GM18861 (cell line): ENCODE measurements around the gene COL25A1.
"Not testable (repeated sequence)": the region's sequence is repeated elsewhere in the genome, so short reads cannot be mapped to it uniquely, and the experiment has no call there.

Experiments
- ATAC-seq: cut with Tn5 transposase; IDR thresholded peaks from one replicate; pipeline ENCODE4 v1.9.1; 2021; ENCODE audit not compliant: unreplicated experiment

Gene COL25A1

DNA sequence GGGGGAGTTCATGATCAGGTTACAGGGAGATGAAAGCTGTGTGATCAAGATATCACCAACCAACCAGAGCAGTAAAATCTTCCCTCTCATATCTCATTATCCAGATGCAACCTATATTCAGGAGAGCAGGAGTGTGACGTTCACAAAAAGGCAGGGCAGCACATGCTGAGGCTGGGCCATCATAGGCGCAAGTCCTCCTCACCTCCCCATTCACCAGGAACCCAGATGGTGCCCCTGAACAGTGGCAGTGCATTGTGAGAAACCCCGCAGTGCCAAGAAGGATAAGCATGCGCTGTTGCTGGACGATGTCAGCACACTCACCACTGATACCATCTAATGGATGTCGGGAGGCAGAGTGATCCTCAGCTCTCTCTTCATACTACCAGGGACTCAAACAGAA is 170.9 kb downstream of the COL25A1 start:
- no peak for ATAC-seq

DNA sequence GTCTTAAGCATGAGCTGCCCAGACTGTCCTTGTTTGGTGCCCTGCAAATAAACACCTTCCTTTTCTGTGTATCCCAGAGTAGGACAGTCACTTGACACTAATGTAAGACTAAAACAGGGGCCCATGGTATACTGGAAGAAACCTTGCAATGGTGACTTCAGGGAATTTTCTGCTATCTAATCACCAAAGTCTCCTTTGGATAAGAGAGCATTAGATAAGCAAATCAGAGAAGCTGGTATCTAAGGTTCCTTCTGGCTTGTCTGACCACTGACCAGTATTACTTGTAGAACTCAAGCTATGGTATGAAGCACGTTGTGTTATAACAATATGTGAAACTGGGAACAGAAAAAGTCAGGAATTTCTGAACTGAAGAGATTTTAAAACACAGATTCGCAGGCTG is 173.9 kb downstream of the COL25A1 start:
- no peak for ATAC-seq

DNA sequence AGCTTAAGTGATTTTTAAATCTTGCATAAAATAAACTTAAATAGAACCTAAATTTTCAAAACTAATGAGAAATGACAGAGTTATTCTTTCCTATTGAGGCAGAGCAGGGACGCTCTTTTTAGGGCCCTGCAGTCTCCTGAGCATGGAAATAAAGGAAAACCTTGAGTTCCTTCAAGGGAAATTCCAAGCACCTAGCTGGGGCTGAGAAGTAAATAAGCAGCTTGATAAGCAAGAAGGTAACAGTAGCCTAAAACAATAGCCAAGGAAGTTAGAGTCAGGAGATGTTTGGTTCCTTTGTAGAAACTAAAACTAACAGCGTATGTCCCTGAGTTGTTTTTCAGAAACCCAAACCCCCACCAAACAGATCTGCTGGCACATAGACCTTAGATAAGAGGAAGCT is 174.6 kb downstream of the COL25A1 start:
- ATAC-seq: no peak

DNA sequence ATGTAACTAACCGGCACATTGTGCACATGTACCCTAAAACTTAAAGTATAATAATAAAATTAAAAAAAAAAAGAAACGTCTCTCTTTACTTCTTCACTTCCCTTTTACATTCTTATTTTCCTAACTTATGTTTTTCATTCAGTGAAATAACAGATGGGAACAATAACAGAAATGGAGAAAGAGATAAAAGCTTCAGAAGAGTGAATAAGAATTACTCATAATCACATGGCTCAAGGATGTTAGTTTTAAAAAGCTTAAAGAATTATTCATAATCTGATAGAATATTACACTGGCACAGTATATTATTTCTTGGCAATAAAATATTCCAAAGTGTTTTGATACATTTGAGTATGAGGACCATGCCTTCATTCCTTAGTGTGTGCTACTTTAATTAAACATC is 175.6 kb downstream of the COL25A1 start:
- no peak for ATAC-seq

DNA sequence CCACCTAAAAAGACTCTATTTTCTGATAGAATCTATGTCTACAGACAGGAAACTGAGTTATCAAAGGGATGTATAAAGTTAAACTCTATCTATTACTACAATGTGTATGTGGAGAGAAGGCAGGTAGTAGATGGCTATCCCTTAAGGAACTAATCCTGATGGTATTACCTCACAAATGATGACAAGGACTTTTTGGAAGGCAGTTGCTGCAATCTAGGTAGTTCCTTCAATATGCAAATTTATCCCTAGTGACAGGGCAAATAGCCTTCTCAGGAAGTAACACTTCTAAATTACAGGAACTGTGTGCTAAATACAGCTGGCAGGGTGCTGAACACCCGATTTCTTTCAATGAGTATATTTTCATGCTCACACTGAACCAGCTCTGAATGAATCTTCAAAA is 177.4 kb downstream of the COL25A1 start:
- ATAC-seq: no peak

DNA sequence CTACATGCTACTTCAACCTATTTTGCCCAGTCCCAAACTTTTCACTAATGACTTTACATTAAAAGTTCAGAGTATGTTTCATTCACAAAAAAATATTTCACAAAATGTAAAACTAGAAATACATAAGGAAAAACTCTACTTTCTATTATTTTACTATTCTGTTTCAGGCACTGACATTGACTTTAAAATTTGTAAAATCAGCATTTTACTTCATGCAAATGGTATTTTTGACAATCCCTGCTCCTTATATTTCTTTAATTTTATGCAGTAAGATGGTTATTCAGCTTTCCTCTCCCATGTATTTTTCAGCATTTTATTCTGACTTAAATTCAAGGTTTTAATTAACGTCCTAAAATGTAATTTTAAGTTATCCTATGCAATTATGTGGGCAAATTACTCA is 178.5 kb downstream of the COL25A1 start:
- ATAC-seq: no peak

DNA sequence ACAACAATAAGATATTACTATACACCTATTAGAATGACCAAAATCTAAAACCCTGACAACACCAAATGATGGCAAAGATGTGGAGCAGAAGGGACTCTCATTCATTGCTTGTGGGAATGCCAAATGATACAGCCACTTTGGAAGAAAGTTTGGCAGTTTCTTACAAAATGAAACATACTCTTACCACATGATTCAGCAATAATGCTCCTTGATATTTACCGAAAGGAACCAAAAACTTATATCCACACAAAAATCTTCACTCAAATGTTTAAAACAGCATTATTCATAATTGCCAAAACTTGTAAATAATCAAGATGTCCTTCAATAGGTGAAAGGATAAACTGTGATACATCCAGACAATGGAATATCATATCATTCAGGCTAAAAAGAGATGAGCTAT is 180.9 kb downstream of the COL25A1 start:
- no peak for ATAC-seq

DNA sequence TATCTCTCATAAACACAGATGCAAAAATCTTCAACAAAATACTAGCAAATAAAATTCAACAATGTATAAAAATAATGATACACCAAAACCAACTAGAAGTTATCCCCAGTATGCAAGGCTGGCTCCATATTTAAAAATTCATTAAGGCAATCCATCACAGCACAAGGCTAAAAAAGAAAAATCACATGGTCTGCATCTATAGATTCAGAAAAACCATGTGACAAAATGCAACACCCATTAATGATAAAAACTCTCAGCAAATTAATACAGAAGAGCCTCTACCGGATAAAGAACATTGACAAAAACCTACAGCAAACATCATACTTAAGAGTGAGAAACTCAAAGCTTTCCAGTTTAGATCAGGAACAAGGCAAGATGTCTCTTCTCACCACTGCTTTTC is 182.6 kb downstream of the COL25A1 start:
- ATAC-seq: no peak

DNA sequence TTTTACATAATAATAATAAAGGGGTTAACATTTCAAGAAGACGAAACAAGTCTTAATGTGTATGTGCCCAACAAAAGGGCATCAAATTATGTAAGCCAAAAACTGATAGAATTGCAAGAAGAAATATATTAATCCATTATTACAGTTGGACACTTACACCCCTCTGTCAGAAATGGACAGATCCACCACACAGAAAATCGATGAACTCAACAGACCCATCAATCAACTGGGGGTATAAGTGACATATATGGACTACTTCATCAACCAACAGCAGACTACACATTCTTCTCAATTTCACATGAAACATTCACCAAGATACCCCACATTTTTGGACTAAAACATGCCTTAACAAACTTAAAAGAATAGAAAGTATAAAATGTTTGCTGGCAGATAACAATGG is 183.8 kb downstream of the COL25A1 start:
- no peak for ATAC-seq

DNA sequence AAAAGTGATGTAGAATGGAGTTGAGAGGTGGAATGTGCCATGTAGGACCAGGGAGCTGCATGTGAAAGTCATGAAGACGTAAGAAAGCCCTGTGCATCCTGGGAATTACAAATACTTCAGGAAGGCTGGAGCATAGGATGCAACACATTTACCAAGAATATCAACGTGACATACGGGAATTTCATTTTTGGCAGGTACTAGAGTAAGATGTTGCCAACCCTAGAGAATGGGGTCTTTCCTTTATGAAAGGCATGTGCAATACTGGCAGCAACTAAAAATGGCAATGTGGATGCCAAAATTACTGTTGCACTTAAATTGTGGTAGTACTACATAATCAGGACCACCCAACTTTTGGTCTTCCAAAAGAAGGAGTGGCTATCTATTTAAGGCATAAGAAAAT is 188.0 kb downstream of the COL25A1 start:
- no peak for ATAC-seq

DNA sequence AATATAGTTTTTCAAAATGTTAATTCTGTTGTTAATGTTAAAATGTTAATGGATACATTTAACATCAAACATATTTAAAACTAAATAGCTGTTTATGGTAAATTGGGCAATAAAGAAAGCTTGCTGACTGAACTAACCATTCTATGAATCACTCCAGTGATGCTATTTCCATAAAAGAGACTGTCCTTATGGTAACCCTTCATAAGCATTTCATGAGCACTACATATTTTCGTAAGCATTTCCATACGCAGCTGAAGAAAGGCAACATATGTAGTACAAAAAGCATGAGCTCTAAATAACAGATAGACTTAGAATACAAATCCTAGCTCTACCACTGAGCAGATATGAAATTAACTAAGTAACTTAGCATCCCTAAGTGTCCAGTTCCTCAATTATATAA is 188.9 kb downstream of the COL25A1 start:
- ATAC-seq: no peak

DNA sequence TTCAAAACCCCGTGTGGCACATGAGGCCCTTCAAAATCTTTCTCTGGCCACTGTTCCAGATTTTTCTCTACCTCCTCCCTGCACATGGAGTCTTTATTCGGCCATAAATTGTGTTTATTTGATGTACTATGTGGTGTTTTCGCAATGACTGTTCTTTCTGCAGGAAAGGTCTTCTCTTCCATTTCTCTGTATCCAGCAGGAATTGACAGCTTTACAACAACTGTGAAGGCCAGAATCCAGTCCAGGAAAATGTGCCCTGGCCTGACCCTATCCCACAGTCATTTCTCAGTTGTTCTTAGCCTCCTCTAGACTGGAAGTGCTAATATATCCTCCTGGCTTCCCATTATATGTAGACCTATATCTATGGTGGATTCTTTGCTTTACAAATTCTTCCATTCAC is 191.4 kb downstream of the COL25A1 start:
- no peak for ATAC-seq

DNA sequence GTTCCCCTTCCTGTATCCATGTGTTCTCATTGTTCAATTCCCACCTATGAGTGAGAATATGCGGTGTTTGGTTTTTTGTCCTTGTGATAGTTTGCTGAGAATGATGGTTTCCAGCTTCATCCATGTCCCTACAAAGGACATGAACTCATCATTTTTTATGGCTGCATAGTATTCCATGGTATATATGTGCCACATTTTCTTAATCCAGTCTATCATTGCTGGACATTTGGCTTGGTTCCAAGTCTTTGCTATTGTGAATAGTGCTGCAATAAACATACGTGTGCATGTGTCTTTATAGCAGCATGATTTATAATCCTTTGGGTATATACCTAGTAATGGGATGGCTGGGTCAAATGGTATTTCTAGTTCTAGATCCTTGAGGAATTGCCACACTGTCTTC is 194.2 kb downstream of the COL25A1 start:
- not testable (repeated sequence) for ATAC-seq

DNA sequence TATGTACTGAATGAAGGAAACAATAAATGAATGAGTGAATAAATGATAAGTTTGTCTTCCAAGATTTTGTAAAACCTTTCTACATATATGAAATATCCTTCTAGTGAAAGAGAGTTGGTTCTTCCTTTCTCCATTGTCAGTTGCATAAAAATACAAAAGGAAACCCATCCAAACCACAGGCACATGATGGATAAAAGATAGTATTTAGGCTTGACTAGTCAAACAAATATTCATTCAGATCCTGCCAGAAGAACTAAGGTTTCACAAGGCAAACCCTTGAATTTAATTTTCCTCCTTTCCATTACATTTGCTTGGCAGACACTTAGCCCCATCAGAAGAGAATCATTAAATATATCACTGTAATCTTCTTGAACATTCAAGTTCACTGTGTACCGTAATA is 208.4 kb downstream of the COL25A1 start:
- no peak for ATAC-seq

DNA sequence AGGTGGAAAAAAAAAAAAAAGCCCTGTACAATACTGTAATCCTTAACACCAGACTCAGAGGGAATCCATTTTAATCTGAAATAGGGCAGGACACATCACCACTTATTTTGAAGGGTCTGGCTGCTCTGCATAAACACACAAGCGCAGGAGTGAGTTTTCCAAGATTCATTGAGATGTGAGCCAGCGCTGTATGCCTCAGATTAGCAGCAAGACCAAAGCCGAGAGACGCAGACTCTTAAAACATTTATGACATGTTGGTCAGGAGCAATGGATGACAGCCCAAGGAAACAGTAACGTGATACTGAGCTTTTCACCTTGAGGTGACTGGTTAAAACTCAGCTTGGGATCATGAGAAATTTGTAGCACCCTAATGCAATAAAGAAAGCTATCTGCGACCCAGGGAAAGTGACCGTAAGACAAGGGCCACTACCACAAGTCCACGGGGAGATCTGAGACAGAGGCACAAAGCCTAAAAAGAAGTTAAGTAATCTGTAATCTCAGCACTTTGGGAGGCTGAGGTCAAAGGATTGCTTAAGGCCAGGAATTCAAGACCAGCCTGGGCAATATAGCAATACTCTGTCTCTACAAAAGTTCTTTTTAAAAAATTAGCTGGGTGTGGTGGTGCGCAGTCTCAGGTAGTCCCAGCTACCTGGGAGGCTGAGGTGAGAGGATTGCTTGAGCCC is 210.6 kb downstream of the COL25A1 start:
- ATAC-seq: no peak

DNA sequence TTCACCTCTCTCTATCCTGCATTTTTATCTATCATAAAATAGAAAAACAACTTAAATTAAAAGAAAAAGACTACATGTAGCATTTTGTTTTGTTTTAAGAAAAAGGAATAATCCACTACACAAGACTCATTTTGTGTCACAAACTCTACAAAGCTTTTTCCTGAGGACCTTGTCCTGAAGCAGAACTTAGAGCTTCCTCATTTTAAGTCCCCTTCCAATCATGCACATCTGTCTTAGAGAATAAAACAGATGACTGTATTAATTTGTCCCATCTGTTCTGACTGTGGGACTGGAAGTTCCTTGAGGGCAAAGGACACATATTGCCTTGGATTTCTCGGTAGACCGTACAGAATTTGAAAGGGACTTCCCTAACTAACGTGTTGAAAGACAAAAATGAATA is 218.5 kb downstream of the COL25A1 start:
- ATAC-seq: no peak

DNA sequence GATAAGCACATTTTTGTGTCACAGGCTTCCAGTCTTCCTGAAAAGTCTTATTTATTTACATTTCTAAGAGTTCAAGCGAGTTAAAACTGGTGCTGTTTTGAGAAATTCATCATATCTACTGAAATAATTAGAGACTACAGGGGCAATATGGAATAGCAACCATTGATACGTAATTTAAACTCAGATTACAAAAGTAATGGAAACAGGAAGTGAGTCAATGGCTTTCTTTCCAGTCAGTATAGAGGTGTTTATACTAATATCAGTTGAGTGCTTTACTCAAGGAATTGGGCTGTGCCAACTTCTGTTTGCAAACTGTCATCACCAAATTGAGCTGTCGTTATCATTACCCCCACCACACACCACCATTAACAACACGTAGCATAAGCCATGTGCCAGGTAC is 222.7 kb downstream of the COL25A1 start:
- ATAC-seq: no peak

DNA sequence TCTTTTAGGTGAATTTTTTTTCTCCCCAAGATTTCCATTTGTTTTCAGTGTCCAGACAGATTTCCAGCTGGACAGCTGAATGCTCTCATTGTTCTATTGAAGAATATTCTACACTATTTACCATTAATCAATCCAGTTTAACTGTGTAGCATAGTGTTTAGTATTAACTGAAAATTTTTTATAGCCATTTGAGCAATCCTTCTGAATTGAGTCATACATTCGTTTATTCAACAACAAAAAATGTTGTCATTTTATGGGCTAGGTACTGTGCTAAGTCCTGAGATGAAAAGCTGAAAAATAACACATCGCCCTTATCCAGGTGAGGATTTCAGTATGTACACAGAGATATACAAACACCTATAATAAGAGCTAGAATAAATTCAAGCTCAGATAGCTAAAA is 223.3 kb downstream of the COL25A1 start:
- ATAC-seq: no peak

DNA sequence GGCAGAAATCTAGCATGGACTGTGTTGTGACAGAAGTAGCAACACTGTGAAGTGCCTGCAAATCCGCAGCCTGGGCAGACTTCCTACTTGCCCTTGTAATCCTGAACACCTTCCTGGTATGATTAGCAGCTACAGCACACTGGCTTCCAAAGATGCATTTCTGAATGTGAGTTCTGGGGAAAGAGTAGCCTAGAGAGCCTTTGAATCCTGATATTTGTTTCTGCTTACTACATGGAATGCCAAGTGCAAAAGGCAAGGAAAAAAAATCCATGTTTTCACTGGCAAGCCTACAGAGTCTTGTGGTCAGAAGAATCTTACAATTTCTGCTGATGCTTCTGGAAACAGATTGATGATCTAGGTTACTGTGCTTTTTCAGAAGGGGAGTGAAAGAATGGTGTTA is 223.7 kb downstream of the COL25A1 start:
- ATAC-seq: no peak

DNA sequence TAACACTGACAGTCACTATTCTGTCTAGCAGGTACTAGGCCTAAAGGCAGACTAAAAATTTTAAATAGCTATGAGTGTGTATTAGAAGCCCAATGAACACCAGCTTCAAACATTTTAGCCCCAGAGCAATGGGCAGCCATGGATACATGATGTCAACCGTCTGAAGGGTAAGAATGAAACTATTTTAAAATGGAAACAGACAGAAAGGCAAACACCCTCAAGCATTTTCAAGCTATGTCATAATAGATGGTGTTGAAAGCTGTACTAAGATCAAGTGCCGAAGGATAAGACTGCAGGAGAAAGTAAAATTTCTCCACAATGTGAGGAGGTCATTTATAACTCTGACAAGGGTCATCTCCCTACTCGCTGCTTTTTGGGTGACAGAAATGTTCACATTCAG is 225.0 kb downstream of the COL25A1 start:
- no peak for ATAC-seq

DNA sequence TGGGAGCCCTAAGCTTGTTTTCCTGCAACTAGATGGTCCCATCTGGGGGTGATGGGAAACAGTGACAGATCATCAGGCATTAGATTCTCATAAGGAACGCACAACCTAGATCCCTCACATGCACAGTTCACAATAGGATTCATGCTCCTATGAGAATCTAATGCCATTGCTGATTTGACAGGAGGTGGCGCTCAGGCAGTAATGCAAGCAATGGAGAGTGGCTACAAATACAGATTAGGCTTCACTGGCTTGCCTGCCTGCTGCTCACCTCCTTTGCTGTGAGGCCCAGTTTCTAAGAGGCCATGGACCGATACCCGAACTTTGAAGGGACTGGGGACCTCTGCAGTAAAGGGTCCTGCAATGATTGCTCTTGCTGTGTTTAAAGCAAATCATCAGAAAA is 225.7 kb downstream of the COL25A1 start:
- ATAC-seq: not testable (repeated sequence)

DNA sequence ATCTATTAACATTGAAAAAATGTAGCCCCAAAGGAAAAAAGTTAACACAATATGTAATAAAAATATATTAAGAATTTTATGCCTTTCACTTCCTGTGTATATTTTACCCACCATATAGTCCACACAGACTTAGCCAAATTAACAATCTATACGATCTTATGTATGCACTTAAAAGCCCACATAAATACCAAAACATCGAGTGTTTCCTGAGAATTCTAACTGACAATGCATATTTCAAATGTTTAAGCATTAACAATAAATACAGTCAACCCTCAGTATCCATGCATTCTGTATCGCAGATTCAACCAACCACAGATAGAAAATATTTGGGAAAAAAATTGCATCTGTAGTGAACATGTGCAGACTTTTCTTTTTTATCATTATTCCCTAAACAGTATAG is 226.8 kb downstream of the COL25A1 start:
- ATAC-seq: no peak

DNA sequence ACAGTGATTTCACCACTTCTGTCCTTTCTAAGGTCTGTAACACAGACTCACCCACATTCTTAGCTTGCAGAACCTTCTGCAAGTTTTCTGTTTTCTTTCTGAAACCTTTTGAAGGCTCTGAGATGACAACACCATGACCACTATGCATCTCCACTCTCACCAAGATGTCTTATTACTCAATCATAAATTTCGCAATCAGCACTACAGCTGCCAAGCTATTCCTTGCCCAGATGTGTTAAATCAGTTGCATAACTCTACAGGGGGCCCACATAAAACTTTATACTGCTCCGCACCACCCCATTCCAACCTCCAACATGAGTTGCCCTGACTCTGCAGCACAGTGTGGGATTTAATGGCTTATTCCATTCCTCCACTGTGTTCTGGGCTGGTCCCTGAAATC is 229.9 kb downstream of the COL25A1 start:
- no peak for ATAC-seq

DNA sequence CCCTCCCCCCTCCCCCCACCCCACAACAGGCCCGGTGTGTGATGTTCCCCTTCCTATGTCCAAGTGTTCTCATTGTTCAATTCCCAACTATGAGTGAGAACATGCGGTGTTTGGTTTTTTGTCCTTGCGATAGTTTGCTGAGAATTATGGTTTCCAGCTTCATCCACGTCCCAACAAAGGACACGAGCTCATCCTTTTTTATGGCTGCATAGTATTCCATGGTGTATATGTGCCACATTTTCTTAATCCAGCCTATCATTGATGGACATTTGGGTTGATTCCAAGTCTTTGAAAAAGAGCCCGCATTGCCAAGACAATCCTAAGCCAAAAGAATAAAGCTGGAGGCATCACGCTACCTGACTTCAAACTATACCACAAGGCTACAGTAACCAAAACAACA is 231.8 kb downstream of the COL25A1 start:
- not testable (repeated sequence) for ATAC-seq
